Measurements from ENCODE around the gene SUGCT. TPM values are rescaled to one million over a fixed set of nuclear protein-coding genes. Genes with fewer than 3 reads are reported as not detected.
"Not testable (repeated sequence)": the region's sequence is repeated elsewhere in the genome, so short reads cannot be mapped to it uniquely, and the experiment has no call there.

Gene SUGCT
- total RNA-seq, 1 donor: 6.7 TPM

- TF ChIP-seq, protein P1, sequence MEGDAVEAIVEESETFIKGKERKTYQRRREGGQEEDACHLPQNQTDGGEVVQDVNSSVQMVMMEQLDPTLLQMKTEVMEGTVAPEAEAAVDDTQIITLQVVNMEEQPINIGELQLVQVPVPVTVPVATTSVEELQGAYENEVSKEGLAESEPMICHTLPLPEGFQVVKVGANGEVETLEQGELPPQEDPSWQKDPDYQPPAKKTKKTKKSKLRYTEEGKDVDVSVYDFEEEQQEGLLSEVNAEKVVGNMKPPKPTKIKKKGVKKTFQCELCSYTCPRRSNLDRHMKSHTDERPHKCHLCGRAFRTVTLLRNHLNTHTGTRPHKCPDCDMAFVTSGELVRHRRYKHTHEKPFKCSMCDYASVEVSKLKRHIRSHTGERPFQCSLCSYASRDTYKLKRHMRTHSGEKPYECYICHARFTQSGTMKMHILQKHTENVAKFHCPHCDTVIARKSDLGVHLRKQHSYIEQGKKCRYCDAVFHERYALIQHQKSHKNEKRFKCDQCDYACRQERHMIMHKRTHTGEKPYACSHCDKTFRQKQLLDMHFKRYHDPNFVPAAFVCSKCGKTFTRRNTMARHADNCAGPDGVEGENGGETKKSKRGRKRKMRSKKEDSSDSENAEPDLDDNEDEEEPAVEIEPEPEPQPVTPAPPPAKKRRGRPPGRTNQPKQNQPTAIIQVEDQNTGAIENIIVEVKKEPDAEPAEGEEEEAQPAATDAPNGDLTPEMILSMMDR (IDR thresholded peaks at IDR 0.05; ENCODE audit: insufficient read depth, low read length): no peak
- peak; percentile 10 for DNase-seq (ENCODE audit: low read depth)
- H3K4me3 ChIP-seq (ENCODE audit: low read depth, low read length): no peak overlapping the region
Observed at GRCh38 chr7:40622941-40623501, 488.2 kb downstream of the SUGCT start.

DNA sequence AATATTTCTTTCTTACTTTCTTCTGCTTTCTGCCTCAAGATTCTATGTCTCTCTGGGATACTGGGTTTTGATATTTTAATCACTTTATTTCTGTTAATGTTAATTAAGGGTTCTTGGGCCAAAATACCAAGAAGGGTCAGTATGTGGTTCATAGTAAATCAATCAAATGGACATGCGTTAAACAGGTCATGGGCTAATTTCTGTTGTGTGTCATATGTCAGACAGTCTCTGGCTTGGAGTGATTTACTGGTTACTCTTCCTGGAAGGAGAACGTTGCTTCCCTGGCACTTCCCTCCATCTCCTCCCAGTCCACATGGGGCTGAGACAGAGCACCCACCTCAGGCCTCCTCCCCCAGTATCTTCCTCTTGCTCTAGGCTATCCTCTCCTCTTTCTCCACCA is 489.1 kb downstream of the SUGCT start:
- no peak for DNase-seq (ENCODE audit: low read depth)
- TF ChIP-seq, protein P1 (IDR thresholded peaks at IDR 0.05; ENCODE audit: insufficient read depth, low read length): no peak
- H3K4me3 ChIP-seq (ENCODE audit: low read depth, low read length): no peak overlapping the region

DNA sequence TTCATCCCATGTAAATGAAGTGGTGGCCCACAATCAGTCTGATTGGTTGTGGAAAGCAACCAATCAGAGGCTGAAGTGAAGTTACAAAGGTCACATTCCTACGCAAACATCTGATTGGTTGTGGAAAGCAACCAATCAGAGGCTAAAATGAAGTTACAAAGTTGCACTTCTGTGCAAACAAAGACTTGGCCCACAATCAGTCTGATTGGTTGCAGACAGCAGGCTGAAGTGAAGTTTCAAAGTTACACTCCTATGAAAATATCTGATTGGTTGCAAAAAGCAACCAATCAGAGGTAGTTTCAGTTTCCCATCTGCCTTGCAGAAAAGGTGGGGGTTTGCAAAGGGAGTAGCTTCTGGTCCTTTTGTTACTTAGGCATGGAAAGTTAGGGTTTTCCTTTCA is 492.6 kb downstream of the SUGCT start:
- DNase-seq (ENCODE audit: low read depth); H3K4me3 ChIP-seq (ENCODE audit: low read depth, low read length): not testable (repeated sequence)

DNA sequence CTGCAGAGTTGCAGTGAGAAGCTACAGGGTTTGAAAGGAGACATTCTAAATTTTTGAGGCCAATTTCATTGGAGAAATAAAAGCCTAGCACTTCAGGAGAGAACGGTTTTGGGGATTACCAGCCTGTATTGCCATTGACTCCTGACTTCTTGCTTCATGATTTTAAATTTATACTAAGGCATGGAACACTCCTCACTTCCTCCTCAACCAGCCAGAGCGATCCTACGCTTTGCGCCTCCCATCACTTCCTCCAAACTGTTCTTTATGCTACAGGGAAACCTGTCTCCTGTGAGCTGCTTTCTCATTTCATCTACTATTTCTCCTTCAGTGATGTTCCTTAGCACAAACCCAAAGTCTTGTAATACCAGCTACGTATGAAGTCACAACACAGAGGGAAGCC is 495.1 kb downstream of the SUGCT start:
- TF ChIP-seq, protein P1 (IDR thresholded peaks at IDR 0.05; ENCODE audit: insufficient read depth, low read length): no peak
- no peak overlapping the region for H3K4me3 ChIP-seq (ENCODE audit: low read depth, low read length)

DNA sequence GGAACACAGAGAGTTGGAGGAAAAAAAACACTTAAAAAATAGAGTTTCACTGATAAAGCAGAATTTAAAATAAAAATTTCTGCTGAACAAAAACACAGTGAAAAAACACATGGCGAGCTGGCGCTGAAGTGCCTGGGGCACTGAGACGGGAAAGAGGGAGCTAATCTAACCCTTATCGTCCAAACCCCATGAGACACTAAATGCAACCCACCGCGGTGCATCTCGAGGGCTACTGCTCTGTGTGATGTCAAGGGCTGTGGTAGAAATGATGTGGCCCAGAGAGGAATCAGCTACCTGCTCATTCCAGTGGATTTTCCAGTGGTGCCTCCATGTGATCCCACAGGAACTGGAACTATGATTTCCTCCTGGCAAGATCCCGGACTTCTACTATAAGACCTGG is 499.3 kb downstream of the SUGCT start:
- H3K4me3 ChIP-seq (ENCODE audit: low read depth, low read length): no peak overlapping the region
- no peak for DNase-seq (ENCODE audit: low read depth)
- TF ChIP-seq, protein P1 (IDR thresholded peaks at IDR 0.05; ENCODE audit: insufficient read depth, low read length): no peak

More for the DNA sequence above, 495.1 kb downstream of the SUGCT start:
- DNase-seq (ENCODE audit: low read depth): no peak

- TF ChIP-seq, protein P1 (IDR thresholded peaks at IDR 0.05; ENCODE audit: insufficient read depth, low read length): no peak
- DNase-seq (ENCODE audit: low read depth): no peak
- no peak overlapping the region for H3K4me3 ChIP-seq (ENCODE audit: low read depth, low read length)
Observed at GRCh38 chr7:40638545-40639320, 503.9 kb downstream of the SUGCT start.

GRCh38 chr7:40640566-40640965 is 505.8 kb downstream of the SUGCT start:
- DNase-seq (ENCODE audit: low read depth): no peak
- no peak overlapping the region for H3K4me3 ChIP-seq (ENCODE audit: low read depth, low read length)
- TF ChIP-seq, protein P1 (IDR thresholded peaks at IDR 0.05; ENCODE audit: insufficient read depth, low read length): no peak
